Loucy (cell line): ENCODE data around the gene CHURC1.

Source experiments
- EZH2phosphoT487 ChIP-seq: fragments of 200-600 bp; IDR thresholded peaks from 2 replicates; pipeline ENCODE4 v1.6.1; 2018; ENCODE audit warnings: antibody characterized with exemption, mild to moderate bottlenecking, moderate library complexity, borderline replicate concordance
- TF ChIP-seq, protein P1 (sequence below): fragments of 200-600 bp; sonication (generic); conservative IDR thresholded peaks from 2 replicates; pipeline ENCODE4 v1.5.1; 2014; ENCODE audit warnings: mild to moderate bottlenecking, antibody characterized with exemption, low read length

DNA sequence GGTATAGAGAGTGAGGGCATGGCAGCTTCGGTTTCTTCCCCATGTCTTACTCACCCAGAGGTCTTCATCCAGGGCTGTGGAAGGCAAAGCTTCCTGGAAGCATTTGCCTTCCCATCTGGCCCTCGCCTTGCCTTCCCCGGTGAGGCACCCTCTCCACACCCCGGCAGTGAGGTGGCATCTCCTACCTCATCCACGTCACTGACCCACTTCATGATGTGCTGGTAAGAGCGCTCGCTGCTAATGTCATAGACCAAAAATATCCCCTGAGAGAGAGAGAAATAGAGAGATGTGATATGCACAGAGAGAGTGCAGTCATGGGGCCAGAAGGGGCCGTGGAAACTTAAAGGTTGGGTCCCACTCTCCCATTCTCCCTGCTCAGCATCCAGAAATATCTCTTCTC, 36.6 kb downstream of the CHURC1 start:
- TF ChIP-seq, protein P1, sequence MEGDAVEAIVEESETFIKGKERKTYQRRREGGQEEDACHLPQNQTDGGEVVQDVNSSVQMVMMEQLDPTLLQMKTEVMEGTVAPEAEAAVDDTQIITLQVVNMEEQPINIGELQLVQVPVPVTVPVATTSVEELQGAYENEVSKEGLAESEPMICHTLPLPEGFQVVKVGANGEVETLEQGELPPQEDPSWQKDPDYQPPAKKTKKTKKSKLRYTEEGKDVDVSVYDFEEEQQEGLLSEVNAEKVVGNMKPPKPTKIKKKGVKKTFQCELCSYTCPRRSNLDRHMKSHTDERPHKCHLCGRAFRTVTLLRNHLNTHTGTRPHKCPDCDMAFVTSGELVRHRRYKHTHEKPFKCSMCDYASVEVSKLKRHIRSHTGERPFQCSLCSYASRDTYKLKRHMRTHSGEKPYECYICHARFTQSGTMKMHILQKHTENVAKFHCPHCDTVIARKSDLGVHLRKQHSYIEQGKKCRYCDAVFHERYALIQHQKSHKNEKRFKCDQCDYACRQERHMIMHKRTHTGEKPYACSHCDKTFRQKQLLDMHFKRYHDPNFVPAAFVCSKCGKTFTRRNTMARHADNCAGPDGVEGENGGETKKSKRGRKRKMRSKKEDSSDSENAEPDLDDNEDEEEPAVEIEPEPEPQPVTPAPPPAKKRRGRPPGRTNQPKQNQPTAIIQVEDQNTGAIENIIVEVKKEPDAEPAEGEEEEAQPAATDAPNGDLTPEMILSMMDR: no peak
- no peak for TF ChIP-seq EZH2phosphoT487
